Stimulated activated CD8-positive, alpha-beta memory T cell treated with anti-CD3 and anti-CD28 coated beads, Interleukin-2, amount 100 ng/mL, for 48 hours (primary cell): ENCODE data around the gene LCN10.
"Not testable (repeated sequence)": the region's sequence is repeated elsewhere in the genome, so short reads cannot be mapped to it uniquely, and the experiment has no call there.

ENCODE experiments used
- DNase-seq, 2 donors: peaks; one replicate each; pipeline ENCODE4 v3.0.0-alpha.2; 2020; ENCODE audit warnings: low read depth in 2 of 2

LCN10 gene

GRCh38 chr9:136742591-136743391 is at the start of gene LCN10:
TSS of gene LCN10 (minus strand) at chr9:136742940. CDS start at chr9:136742903, 37 bp downstream.
- no peak for DNase-seq

DNA sequence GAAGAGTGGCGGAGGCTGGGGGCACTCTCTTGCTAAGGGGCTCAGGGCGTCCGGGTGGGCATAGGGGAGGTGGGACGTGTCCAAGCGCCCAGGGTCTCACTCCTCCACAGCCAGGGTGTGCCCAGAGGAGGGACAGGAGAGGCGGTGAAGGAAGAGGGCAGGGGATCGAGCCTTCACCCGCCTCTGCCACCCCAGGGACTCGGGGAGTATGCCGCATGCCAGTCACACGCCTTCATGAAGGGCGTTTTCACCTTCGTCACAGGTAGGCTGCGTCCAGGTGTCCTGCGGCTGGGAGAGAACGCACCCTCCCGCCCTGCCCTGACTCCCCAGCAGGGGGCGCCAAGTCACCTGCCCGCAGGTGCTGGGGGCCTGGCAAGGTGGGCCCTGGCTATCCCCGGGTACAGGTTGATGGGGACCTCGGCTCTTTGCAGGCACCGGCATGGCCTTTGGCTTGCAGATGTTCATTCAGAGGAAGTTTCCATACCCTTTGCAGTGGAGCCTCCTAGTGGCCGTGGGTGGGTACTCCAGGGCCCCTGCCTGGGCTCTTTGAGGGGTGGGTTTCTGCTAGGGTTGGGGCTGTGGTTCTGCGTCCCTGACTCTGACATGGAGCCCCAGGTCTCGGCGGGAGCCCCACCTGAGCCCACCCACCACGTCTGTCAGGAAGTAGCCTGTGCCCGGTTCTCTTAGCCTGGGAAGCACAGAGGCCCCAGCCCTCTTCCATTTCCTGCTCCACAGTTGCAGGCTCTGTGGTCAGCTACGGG is 49.0 kb upstream of the LCN10 start:
- DNase-seq = peak in 1 of 2 donors; percentile 44

DNA sequence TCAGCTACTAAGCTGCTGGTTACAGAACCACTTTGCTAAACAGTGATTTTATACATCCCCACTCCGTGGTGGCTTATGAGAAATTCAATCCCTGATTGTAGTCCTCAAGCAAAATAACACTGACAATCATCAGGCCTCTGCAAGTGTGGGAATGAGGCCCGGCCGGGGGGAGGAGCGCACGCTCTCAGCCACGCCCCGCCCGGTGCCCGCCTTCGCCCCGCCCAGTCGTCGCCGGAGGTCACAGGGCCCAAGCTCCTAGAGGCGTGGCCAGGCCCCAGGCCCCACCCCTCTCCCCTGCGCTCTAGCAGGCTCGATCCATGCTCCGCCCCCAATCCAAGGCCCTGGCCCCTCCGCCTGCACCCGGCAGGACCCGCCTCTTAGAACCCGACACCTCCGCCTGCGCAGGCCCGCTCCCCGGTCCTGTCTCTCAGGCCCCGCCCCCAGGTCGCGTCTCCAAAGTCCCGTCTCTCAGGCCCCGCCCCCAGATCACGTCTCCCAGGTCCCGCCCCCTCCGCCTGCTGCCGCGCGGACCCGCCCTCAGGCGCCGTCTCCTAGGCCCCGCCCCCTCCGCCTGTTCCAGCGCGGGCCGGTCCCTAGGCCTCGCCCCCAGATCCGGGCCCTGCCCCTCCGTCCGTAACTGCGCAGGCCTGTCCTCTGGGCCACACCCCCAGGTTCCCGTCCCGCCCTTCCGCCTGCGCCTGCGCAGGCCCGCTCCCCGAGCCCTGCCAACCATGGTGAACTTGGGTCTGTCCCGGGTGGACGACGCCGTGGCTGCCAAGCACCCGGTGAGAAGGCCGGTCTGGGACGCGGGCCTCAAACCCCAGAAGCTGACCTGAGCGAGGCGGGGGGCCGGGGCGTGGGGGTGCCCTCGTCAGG is 48.1 kb upstream of the LCN10 start, which contains the start of gene TMEM141:
TMEM141 (plus strand) TSS at position 705 of the 876 bp plus-strand sequence; CDS start at position 732, 27 bp downstream.
- DNase-seq = peak; percentile 100

- no peak for DNase-seq
Observed at GRCh38 chr9:136789523-136789937, 46.8 kb upstream of the LCN10 start.

GRCh38 chr9:136788644-136789522 is 46.1 kb upstream of the LCN10 start:
- DNase-seq = not testable (repeated sequence)

GRCh38 chr9:136787690-136788400 is 45.1 kb upstream of the LCN10 start:
- peak; percentile 54 to 62 for DNase-seq

GRCh38 chr9:136786983-136787382 is 44.2 kb upstream of the LCN10 start:
- not testable (repeated sequence) for DNase-seq

- DNase-seq = no peak
Observed at GRCh38 chr9:136786451-136786850, 43.7 kb upstream of the LCN10 start.

- DNase-seq = not testable (repeated sequence)
Observed at GRCh38 chr9:136785565-136786355, 43.0 kb upstream of the LCN10 start.

DNA sequence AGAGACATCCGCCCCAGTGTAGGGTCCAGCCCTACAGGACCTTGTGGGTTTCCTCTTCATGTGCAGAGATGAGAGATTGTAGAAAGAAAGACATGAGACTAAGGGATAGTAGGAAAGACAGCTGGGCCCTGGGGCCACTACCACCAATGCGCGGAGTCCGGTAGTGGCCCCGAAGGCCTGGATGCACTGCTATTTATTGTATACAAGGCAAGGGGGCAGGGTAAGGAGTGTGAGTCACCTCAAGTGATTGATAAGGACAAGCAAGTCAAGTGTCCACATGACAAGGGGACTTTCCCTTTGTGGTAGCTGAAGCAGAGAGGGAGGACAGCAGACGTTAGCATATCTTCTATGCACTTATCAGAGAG is 42.2 kb upstream of the LCN10 start:
- no peak for DNase-seq

DNA sequence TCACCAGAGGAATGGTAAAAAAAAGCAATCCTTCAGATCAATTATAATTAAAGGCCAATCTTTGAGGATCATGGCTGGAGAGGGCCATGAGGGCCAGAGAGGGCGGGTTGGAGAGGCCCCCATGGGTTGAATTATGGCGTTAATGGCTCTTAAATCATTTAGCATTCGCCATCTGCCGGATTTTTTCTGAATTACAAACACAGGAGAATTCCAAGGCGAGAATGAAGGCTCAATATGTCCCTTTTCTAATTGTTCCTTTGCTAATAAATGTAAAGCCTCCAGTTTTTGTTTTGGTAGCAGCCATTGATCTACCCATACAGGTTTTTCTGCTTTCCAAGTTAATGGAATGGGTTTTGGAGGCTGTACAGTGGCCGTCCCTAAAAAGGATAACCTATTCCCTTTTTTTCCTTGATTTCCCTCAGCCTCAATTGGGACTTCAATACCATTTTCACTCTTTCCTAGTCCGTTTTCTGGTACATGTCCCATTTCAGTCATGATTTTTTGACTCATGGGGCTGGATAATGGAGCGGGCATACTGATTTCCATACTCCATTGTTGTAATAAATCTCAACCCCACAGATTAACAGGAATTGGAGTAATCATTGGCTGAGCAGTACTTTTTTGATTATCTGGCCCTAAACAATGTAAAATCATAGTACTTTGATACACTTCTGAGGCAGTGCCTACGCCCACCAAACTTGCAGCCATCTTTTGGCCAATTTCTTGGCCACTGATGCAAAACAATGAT is 41.7 kb upstream of the LCN10 start:
- DNase-seq = no peak

DNA sequence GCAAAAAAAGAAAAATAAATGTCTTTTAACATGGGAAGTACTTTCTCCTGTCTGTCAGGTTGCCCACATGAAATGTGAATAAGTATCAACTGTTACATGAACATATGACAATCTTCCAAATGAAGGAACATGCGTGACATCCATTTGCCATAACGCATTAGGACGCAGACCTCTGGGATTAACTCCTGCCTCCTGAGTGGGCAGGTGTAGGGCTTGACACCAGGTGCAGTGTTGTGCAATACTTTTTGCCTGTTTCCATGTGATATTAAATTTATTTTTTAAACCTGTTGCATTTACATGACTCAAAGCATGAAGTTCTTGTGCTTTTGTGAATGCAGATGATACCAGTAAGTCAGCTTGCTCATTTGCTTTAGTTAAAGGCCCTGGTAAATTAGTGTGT is 39.7 kb upstream of the LCN10 start:
- DNase-seq = no peak

- no peak for DNase-seq
Observed at GRCh38 chr9:136779808-136780207, 37.1 kb upstream of the LCN10 start.

GRCh38 chr9:136777359-136777758 is 34.6 kb upstream of the LCN10 start:
- no peak for DNase-seq

DNA sequence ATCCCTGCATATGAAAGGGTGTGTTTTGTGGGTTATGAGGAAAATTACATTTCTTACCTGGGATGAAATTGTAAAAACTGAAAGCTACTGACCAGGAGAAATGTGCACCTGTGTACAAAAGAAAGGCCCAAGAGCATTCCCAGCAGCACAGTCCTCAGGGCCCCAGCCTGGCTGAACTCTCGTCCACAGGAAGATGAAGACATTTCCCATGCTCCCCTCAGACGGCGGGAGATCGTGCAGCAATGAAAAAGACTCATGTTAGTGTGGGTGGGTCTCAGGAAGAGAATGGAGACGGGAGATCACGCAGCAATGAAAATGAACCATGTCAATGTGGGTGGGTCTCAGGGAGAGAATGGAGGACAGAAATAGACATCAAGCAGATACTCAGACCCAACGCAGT is 34.2 kb upstream of the LCN10 start:
- no peak for DNase-seq

- no peak for DNase-seq
Observed at GRCh38 chr9:136775191-136775590, 32.5 kb upstream of the LCN10 start.

DNA sequence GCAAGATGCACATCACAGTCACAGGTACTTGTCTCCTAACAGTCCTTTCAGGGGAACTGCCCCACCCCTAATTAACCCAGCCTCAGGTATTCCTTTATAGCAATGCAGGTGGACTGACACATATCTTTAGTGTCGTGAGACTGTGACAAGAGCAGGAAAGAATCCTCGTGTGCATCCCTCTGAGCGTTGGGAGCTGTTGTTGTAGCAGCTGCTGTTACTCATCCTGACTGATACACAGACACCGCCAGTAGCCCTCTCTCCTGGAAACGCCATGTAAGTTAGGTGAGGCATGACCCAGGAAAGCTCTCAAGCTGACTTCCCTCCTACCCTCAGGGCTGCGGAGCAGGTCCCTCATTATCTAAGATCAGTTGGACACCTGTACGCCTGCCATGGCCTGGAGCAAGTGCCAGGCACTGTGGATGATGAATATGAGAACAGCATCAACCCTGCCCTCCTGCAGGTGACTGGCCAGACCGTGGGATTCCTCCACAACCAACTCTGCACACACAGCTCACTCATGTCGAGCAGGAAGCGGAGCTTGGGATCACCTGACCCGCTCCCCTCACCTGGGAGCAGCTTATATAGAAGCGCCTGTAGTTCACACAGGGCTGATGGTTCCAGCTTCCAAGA is 31.8 kb upstream of the LCN10 start:
- no peak for DNase-seq

DNA sequence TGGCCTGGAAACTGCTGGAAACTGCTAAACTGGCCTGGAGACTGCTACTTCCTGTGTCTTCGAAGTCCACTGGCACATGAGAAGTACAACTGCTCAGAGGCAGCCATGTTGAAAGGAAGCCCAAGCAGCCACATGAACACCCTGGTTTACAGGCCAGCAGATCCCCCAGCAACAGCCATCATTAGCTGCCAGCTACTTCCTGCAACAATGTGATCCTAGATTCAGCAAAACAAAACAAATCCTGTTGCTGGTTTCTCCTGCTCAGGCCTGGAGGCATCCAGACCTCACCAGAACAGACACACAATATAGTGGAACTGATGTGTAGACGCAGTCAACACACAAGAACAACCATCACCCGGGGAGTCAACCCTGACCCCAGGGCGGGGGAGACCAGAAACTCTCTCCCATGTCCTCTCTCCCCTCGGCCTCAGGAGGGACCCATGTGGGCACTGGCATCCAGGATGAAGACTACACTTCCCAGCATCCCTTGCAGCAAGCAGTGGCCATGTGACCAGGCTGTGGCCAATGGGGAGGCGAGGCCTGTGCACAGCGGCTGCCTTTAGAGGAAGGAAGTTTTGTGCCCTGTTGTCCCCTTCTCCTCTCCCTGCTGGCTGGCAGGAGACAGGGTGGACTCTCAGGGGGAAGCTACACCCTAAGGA is 30.8 kb upstream of the LCN10 start:
- no peak for DNase-seq
